Left lung (tissue), 10 donors: ENCODE data around the gene OXNAD1. TPM values are rescaled to one million over a fixed set of nuclear protein-coding genes. Genes with fewer than 3 reads are reported as not detected.

Experiments used
- ATAC-seq: fragments of 200-7000 bp; cut with Tn5 transposase; one replicate; pipeline ENCODE4 v1.9.1; 2020; ENCODE audit warnings: moderate library complexity
- DNase-seq, 4 donors: peaks; one replicate each; pipeline ENCODE4 v3.0.0-alpha.2; 2013 to 2020
- H3K27ac ChIP-seq, 2 donors: fragments of 200-600 bp; sonication (generic) in 1 of 2; one replicate each; pipeline versions ENCODE4 v1.5.0 to v1.8.0; 2020 to 2021
- H3K27me3 ChIP-seq, 2 donors: fragments of 200-600 bp; sonication (generic) in 1 of 2; one replicate each; pipeline versions ENCODE4 v1.5.0 to v1.8.0; 2020 to 2021
- H3K36me3 ChIP-seq, 2 donors: fragments of 200-600 bp; sonication (generic) in 1 of 2; one replicate each; pipeline versions ENCODE4 v1.5.0 to v1.8.0; 2020 to 2021
- H3K4me1 ChIP-seq, 2 donors: fragments of 200-600 bp; one replicate each; pipeline ENCODE4 v1.8.0; 2021
- H3K4me3 ChIP-seq, 2 donors: fragments of 200-600 bp; sonication (generic) in 1 of 2; one replicate each; pipeline versions ENCODE4 v1.5.0 to v1.8.0; 2020 to 2021; ENCODE audit warnings: mild to moderate bottlenecking in 1 of 2
- H3K9me3 ChIP-seq, 2 donors: fragments of 200-600 bp; sonication (generic) in 1 of 2; one replicate each; pipeline versions ENCODE4 v1.5.0 to v1.8.0; 2020 to 2021
- intact Hi-C, 2 donors: fragments of 100-400 bp; cut with DNase I; formaldehyde crosslinking; loops; one replicate each; pipeline versions ENCODE4 v1.11.2 to v1.14.2; 2022
- polyA plus RNA-seq, 6 donors: library from polyadenylated mRNA; unstranded; fragments of 120-200 nt; gene quantifications; one replicate each; pipeline ENCODE4 v1.2.1, GENCODE V29; 2013; ENCODE audit not compliant: insufficient read length in 6 of 6
- total RNA-seq, 2 donors: library from RNA; stranded (reverse); fragmentation: NEBNext Ultra II Directional; extraction: Animal tissue kit (Norgen Biotek cat#: 25700); gene quantifications; one replicate each; pipeline ENCODE4 v1.2.1, GENCODE V29; 2021
- TF ChIP-seq, protein P1 (sequence below), 2 donors: fragments of 200-600 bp; sonication (generic) in 1 of 2; IDR thresholded peaks; one replicate each; pipeline versions ENCODE4 v1.5.0 to v1.8.0; 2021; ENCODE audit warnings: antibody characterized with exemption in 2 of 2
- donor health status: DM: no; HTN: yes; CAD: no.
- donor health status: DM: no; HTN: no; CAD: no.

The OXNAD1 gene
- total and polyA plus RNA-seq, 8 donors: 8.4 to 14.3 (median 11.9) TPM

- no peak overlapping the region for H3K4me3 ChIP-seq
- no peaks in the 10 kb centered on the region for H3K27me3 ChIP-seq
- peaks cover 0 to 8% of the 10 kb centered on the region in 2 donors for H3K4me1 ChIP-seq
- H3K27ac ChIP-seq: no peak overlapping the region
- H3K36me3 ChIP-seq: peaks cover 0 to 73% of the 10 kb centered on the region in 2 donors
- ATAC-seq (no peak), DNase-seq (no peak)
- TF ChIP-seq, protein P1, sequence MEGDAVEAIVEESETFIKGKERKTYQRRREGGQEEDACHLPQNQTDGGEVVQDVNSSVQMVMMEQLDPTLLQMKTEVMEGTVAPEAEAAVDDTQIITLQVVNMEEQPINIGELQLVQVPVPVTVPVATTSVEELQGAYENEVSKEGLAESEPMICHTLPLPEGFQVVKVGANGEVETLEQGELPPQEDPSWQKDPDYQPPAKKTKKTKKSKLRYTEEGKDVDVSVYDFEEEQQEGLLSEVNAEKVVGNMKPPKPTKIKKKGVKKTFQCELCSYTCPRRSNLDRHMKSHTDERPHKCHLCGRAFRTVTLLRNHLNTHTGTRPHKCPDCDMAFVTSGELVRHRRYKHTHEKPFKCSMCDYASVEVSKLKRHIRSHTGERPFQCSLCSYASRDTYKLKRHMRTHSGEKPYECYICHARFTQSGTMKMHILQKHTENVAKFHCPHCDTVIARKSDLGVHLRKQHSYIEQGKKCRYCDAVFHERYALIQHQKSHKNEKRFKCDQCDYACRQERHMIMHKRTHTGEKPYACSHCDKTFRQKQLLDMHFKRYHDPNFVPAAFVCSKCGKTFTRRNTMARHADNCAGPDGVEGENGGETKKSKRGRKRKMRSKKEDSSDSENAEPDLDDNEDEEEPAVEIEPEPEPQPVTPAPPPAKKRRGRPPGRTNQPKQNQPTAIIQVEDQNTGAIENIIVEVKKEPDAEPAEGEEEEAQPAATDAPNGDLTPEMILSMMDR (IDR thresholded peaks at IDR 0.05): no peak
- H3K9me3 ChIP-seq: no peaks in the 10 kb centered on the region
- intact Hi-C loops: no loop called here
Measured at GRCh38 chr3:16322189-16322588, 57.2 kb downstream of the OXNAD1 start.

GRCh38 chr3:16323737-16324136 lies 58.7 kb downstream of the OXNAD1 start:
- Histone ChIP-seq H3K9me3 (no peaks in the 10 kb centered on the region), H3K4me1 (no peaks in the 10 kb centered on the region), H3K4me3 (no peak overlapping the region), H3K36me3 (peaks cover 0 to 76% of the 10 kb centered on the region in 2 donors), H3K27ac (no peak overlapping the region), H3K27me3 (no peaks in the 10 kb centered on the region)
- TF ChIP-seq, protein P1 (IDR thresholded peaks at IDR 0.05): no peak
- intact Hi-C loops: no loop called here
- DNase-seq: no peak
- ATAC-seq: no peak

DNA sequence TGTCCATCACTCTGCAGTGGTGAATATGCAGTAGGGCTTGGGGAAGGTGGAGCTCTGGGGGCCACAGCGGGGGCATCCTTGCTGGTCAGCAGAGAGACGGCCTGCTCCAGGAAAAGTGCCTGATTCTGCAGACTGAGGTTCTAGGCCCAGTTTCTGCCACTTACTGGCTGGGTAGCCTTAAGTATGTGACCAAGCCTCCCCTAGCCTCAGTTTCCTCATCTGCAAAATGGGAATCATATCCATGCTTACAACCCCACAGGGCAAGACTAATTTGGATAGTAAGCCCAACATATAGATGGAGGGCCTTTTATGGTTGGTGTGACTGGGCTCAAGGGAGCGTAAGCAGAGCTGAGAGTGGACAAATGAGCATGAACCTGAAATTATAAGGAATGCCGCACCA lies 60.8 kb downstream of the OXNAD1 start:
- DNase-seq (no peak), ATAC-seq (no peak)
- TF ChIP-seq, protein P1 (IDR thresholded peaks at IDR 0.05): no peak
- H3K27me3 ChIP-seq: no peaks in the 10 kb centered on the region
- peaks cover 0 to under 1% of the 10 kb centered on the region in 2 donors for H3K9me3 ChIP-seq
- H3K4me1 ChIP-seq: no peaks in the 10 kb centered on the region
- H3K36me3 ChIP-seq: peaks cover 0 to 59% of the 10 kb centered on the region in 2 donors
- intact Hi-C loops: no loop called here
- no peak overlapping the region for H3K4me3 ChIP-seq
- H3K27ac ChIP-seq: no peak overlapping the region

GRCh38 chr3:16326724-16327349 lies 61.8 kb downstream of the OXNAD1 start:
- Histone ChIP-seq H3K27me3 (no peaks in the 10 kb centered on the region), H3K9me3 (peaks cover 0 to 11% of the 10 kb centered on the region in 2 donors), H3K36me3 (peaks cover 0 to 56% of the 10 kb centered on the region in 2 donors), H3K27ac (no peak overlapping the region), H3K4me1 (no peaks in the 10 kb centered on the region), H3K4me3 (no peak overlapping the region)
- TF ChIP-seq, protein P1 (IDR thresholded peaks at IDR 0.05): no peak
- DNase-seq (no peak), ATAC-seq (no peak)
- intact Hi-C loops: no loop called here

DNA sequence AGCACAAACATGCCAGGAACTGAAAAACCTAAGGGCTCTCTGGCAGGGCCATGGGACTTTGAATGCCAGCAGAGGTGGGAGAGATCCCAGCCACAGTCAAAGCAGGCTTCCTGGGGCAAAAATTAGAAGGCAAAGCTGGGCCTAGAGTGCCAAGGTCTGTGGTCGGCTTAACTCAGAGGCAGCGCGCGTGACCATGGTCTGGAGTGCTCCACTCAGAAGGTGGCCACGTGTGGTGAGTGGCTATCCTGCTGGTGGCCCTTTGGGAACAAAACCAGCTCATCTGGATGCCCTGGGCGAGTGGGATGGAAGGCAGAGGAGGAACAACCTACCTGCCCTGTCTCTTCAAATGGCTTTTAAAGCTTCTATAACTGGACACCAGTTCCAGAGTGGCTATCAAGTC lies 63.1 kb downstream of the OXNAD1 start:
- ATAC-seq (no peak), DNase-seq (no peak)
- Histone ChIP-seq H3K27me3 (no peaks in the 10 kb centered on the region), H3K4me3 (no peak overlapping the region), H3K36me3 (peaks cover 0 to 47% of the 10 kb centered on the region in 2 donors), H3K9me3 (peaks cover 0 to 16% of the 10 kb centered on the region in 2 donors), H3K4me1 (peaks cover 3 to 6% of the 10 kb centered on the region in 2 donors), H3K27ac (no peak overlapping the region)
- intact Hi-C loops: no loop called here
- TF ChIP-seq, protein P1 (IDR thresholded peaks at IDR 0.05): no peak
